Mesendoderm (in vitro differentiated cells): ENCODE data around the gene ADAMTS17.

Experiments used
- DNase-seq: peaks from one replicate; pipeline ENCODE4 v3.0.0; 2013
- H2AK5ac ChIP-seq: 2 replicates; pipeline ENCODE4 v1.6.1; 2013; ENCODE audit warnings: low read length, inconsistent platforms
- H2BK120ac ChIP-seq: 2 replicates; pipeline ENCODE4 v1.6.1; 2013; ENCODE audit warnings: low read depth, mild to moderate bottlenecking, low read length, moderate library complexity, mixed read lengths
- H2BK15ac ChIP-seq: replicated peaks from 2 replicates; pipeline ENCODE4 v1.6.1; 2013; ENCODE audit warnings: low read depth, mild to moderate bottlenecking, moderate library complexity
- H2BK5ac ChIP-seq: 2 replicates; pipeline ENCODE4 v1.6.1; 2013; ENCODE audit warnings: low read length, inconsistent platforms
- H3K18ac ChIP-seq: 2 replicates; pipeline ENCODE4 v1.6.1; 2013; ENCODE audit warnings: mild to moderate bottlenecking, low read length, mixed read lengths
- H3K23ac ChIP-seq: one replicate; pipeline ENCODE4 v1.6.1; 2013; ENCODE audit warnings: low read length
- H3K27ac ChIP-seq: 2 replicates; pipeline ENCODE4 v1.5.1; 2013; ENCODE audit warnings: low read depth, mild to moderate bottlenecking, inconsistent platforms, low read length, moderate library complexity
- H3K27me3 ChIP-seq: 2 replicates; pipeline ENCODE4 v1.6.1; 2013; ENCODE audit warnings: low read length, control low read depth, mild to moderate bottlenecking, inconsistent platforms; ENCODE audit not compliant: insufficient read depth, poor library complexity
- H3K36me3 ChIP-seq: 2 replicates; pipeline ENCODE4 v1.6.1; 2013; ENCODE audit warnings: low read length, inconsistent platforms; ENCODE audit not compliant: control insufficient read depth, insufficient read depth
- H3K4ac ChIP-seq: one replicate; pipeline ENCODE4 v1.6.1; 2013; ENCODE audit warnings: low read depth, mild to moderate bottlenecking, low read length, moderate library complexity
- H3K4me1 ChIP-seq: 2 replicates; pipeline ENCODE4 v1.6.1; 2013; ENCODE audit warnings: low read depth, low read length, inconsistent platforms; ENCODE audit not compliant: control insufficient read depth
- H3K4me2 ChIP-seq: 2 replicates; pipeline ENCODE4 v1.6.1; 2013; ENCODE audit warnings: low read length
- H3K4me3 ChIP-seq: 2 replicates; pipeline ENCODE4 v1.5.1; 2013; ENCODE audit warnings: mild to moderate bottlenecking, low read length
- H3K56ac ChIP-seq: one replicate; pipeline ENCODE4 v1.6.1; 2013; ENCODE audit warnings: low read length
- H3K79me1 ChIP-seq: 2 replicates; pipeline ENCODE4 v1.6.1; 2013; ENCODE audit warnings: low read length, inconsistent platforms
- H3K79me2 ChIP-seq: 2 replicates; pipeline ENCODE4 v1.6.1; 2013; ENCODE audit warnings: mild to moderate bottlenecking, low read length; ENCODE audit not compliant: control insufficient read depth, insufficient read depth
- H3K9ac ChIP-seq: 2 replicates; pipeline ENCODE4 v1.6.1; 2013; ENCODE audit warnings: low read length, inconsistent platforms
- H4K5ac ChIP-seq: one replicate; pipeline ENCODE4 v1.6.1; 2013; ENCODE audit warnings: low read length
- H4K8ac ChIP-seq: one replicate; pipeline ENCODE4 v1.6.1; 2013; ENCODE audit warnings: low read depth, mild to moderate bottlenecking, control low read depth, low read length, moderate library complexity
- WGBS: extraction: QIAGEN DNeasy Blood & Tissue Kit; methylation state at CpG from one replicate; pipeline ENCODE4 v1.1.7; 2013; ENCODE audit warnings: low lambda C conversion rate, missing lambda C conversion rate; ENCODE audit not compliant: insufficient coverage; ENCODE audit errors: extremely low coverage; 5-methylcytosine and 5-hydroxymethylcytosine counted together

Gene ADAMTS17

GRCh38 chr15:99993262-99993661, 348.5 kb downstream of the ADAMTS17 start:
- DNase-seq = no peak
- WGBS = no CpG with 5 or more reads among the region's 8 CpGs
- Histone ChIP-seq H3K4me1 (peaks cover 9% of the 10 kb centered on the region), H2AK5ac (no peak overlapping the region), H3K18ac (no peak overlapping the region), H2BK5ac (no peak overlapping the region), H4K8ac (no peak overlapping the region), H3K27me3 (no peaks in the 10 kb centered on the region), H3K79me2 (no peaks in the 10 kb centered on the region), H3K4me3 (no peak overlapping the region), H4K5ac (no peak overlapping the region), H3K56ac (no peak overlapping the region), H3K27ac (no peak overlapping the region), H3K36me3 (no peaks in the 10 kb centered on the region), H2BK15ac (no peak overlapping the region), H3K4me2 (no peak overlapping the region), H3K23ac (no peak overlapping the region), H2BK120ac (no peak overlapping the region), H3K9ac (no peak overlapping the region), H3K4ac (no peak overlapping the region), H3K79me1 (no peaks in the 10 kb centered on the region)

- no CpG with 5 or more reads among the region's 29 CpGs for WGBS
- H4K8ac ChIP-seq = no peak overlapping the region
Observed at GRCh38 chr15:99992611-99993231, 349.1 kb downstream of the ADAMTS17 start.

GRCh38 chr15:99989095-99989494, 352.7 kb downstream of the ADAMTS17 start:
- H3K79me1 ChIP-seq = no peaks in the 10 kb centered on the region
- peaks cover 6% of the 10 kb centered on the region for H3K4me1 ChIP-seq
- no peak overlapping the region for H3K18ac ChIP-seq
- WGBS = no CpG with 5 or more reads among the region's 9 CpGs
- no peak overlapping the region for H2BK5ac ChIP-seq
- no peak overlapping the region for H2BK15ac ChIP-seq
- H3K4ac ChIP-seq = no peak overlapping the region
- no peaks in the 10 kb centered on the region for H3K79me2 ChIP-seq
- H3K4me3 ChIP-seq = no peak overlapping the region
- no peak overlapping the region for H2BK120ac ChIP-seq
- DNase-seq = no peak
- H4K8ac ChIP-seq = no peak overlapping the region
- no peak overlapping the region for H3K4me2 ChIP-seq
- no peak overlapping the region for H3K56ac ChIP-seq
- H3K27me3 ChIP-seq = no peaks in the 10 kb centered on the region
- no peak overlapping the region for H4K5ac ChIP-seq
- H3K23ac ChIP-seq = no peak overlapping the region
- H3K36me3 ChIP-seq = no peaks in the 10 kb centered on the region
- no peak overlapping the region for H2AK5ac ChIP-seq
- H3K9ac ChIP-seq = no peak overlapping the region
- no peak overlapping the region for H3K27ac ChIP-seq

More at GRCh38 chr15:99992611-99993231, 349.1 kb downstream of the ADAMTS17 start:
- no peaks in the 10 kb centered on the region for H3K79me2 ChIP-seq
- H2BK15ac ChIP-seq = no peak overlapping the region
- H3K18ac ChIP-seq = no peak overlapping the region
- no peak overlapping the region for H3K4me3 ChIP-seq
- no peak overlapping the region for H4K5ac ChIP-seq
- no peak overlapping the region for H3K9ac ChIP-seq
- no peak for DNase-seq
- no peak overlapping the region for H2BK5ac ChIP-seq
- no peak overlapping the region for H2AK5ac ChIP-seq
- no peaks in the 10 kb centered on the region for H3K27me3 ChIP-seq
- H3K4ac ChIP-seq = no peak overlapping the region
- H3K36me3 ChIP-seq = no peaks in the 10 kb centered on the region
- no peak overlapping the region for H3K4me2 ChIP-seq
- no peak overlapping the region for H3K27ac ChIP-seq
- no peak overlapping the region for H3K56ac ChIP-seq
- H3K79me1 ChIP-seq = no peaks in the 10 kb centered on the region
- H3K4me1 ChIP-seq = peaks cover 9% of the 10 kb centered on the region
- H3K23ac ChIP-seq = no peak overlapping the region
- no peak overlapping the region for H2BK120ac ChIP-seq

GRCh38 chr15:99987701-99988100, 354.1 kb downstream of the ADAMTS17 start:
- WGBS = no CpG with 5 or more reads among the region's 3 CpGs
- Histone ChIP-seq H3K23ac (no peak overlapping the region), H3K79me2 (no peaks in the 10 kb centered on the region), H2AK5ac (no peak overlapping the region), H3K4me3 (no peak overlapping the region), H3K27ac (no peak overlapping the region), H3K36me3 (no peaks in the 10 kb centered on the region), H2BK5ac (no peak overlapping the region), H3K4ac (no peak overlapping the region), H3K4me1 (peaks cover 7% of the 10 kb centered on the region), H4K5ac (no peak overlapping the region), H3K56ac (no peak overlapping the region), H4K8ac (no peak overlapping the region), H2BK120ac (no peak overlapping the region), H3K18ac (no peak overlapping the region), H3K9ac (no peak overlapping the region), H2BK15ac (no peak overlapping the region), H3K27me3 (no peaks in the 10 kb centered on the region), H3K79me1 (no peaks in the 10 kb centered on the region), H3K4me2 (no peak overlapping the region)
- DNase-seq = no peak

- Histone ChIP-seq H3K4me1 (peaks cover 7% of the 10 kb centered on the region), H3K56ac (no peak overlapping the region), H2AK5ac (no peak overlapping the region), H2BK120ac (no peak overlapping the region), H4K5ac (no peak overlapping the region), H3K4me3 (no peak overlapping the region), H2BK15ac (no peak overlapping the region), H4K8ac (no peak overlapping the region), H2BK5ac (no peak overlapping the region), H3K36me3 (no peaks in the 10 kb centered on the region), H3K79me2 (no peaks in the 10 kb centered on the region), H3K9ac (no peak overlapping the region), H3K79me1 (no peaks in the 10 kb centered on the region), H3K4ac (peak overlapping the region; percentile 19), H3K23ac (no peak overlapping the region), H3K4me2 (no peak overlapping the region), H3K18ac (no peak overlapping the region), H3K27ac (no peak overlapping the region), H3K27me3 (no peaks in the 10 kb centered on the region)
- DNase-seq = no peak
- no CpG with 5 or more reads among the region's 5 CpGs for WGBS
Observed at GRCh38 chr15:99987119-99987506, 354.7 kb downstream of the ADAMTS17 start.
